Cardiac muscle cell (in vitro differentiated cells and primary cell): ENCODE measurements around the gene RPS6KA4. TPM values are rescaled to one million over a fixed set of nuclear protein-coding genes. Genes with fewer than 3 reads are reported as not detected.

Experiments
- DNase-seq, 2 donors: peaks; one replicate each; pipeline versions ENCODE4 v3.0.0 to v3.0.0-alpha.2; 2010 to 2017; ENCODE audit warnings: low read depth in 1 of 2, low spot score in 1 of 2
- H3K27ac ChIP-seq: fragments of 200-600 bp; sonication (generic); 2 replicates; pipeline ENCODE4 v1.5.1; 2016
- H3K27me3 ChIP-seq: fragments of 200-600 bp; sonication (generic); 2 replicates; pipeline ENCODE4 v1.6.0; 2016; ENCODE audit warnings: control low read depth
- H3K36me3 ChIP-seq: fragments of 200-600 bp; sonication (generic); 2 replicates; pipeline ENCODE4 v1.5.1; 2016; ENCODE audit warnings: control low read depth
- H3K4me1 ChIP-seq: fragments of 200-600 bp; sonication (generic); 2 replicates; pipeline ENCODE4 v1.8.1; 2017; ENCODE audit warnings: low read depth, mild to moderate bottlenecking, mixed run types
- H3K4me3 ChIP-seq: fragments of 200-600 bp; sonication (generic); 2 replicates; pipeline ENCODE4 v1.5.1; 2016; ENCODE audit warnings: mild to moderate bottlenecking
- H3K9me3 ChIP-seq: fragments of 200-600 bp; sonication (generic); 2 replicates; pipeline ENCODE4 v1.5.1; 2017; ENCODE audit warnings: low read depth, mild to moderate bottlenecking, control low read depth
- CTCF ChIP-seq: IDR thresholded peaks from 2 replicates; pipeline ENCODE4 v1.5.1; 2012; ENCODE audit warnings: low read depth, mild to moderate bottlenecking, low read length
- polyA plus RNA-seq: library from polyadenylated mRNA; unstranded; fragments of >200 nt; fragmentation: Nextera tagmentation; extraction: Ambion mirVana; gene quantifications from 2 replicates; pipeline ENCODE4 v1.2.1, GENCODE V29; 2016
- total RNA-seq: library from RNA; depleted of rRNA; stranded (reverse); fragments of >200 nt; gene quantifications from 2 replicates; pipeline ENCODE4 v1.2.3, GENCODE V29; 2016

Gene RPS6KA4
- total and polyA plus RNA-seq, 2 experiments from 2014 or later, result 22.3 to 28.2 TPM

- no peaks in the 10 kb centered on the region for H3K36me3 ChIP-seq
- no peaks in the 10 kb centered on the region for H3K9me3 ChIP-seq
- no peak for DNase-seq
These were observed 36.6 kb downstream of the RPS6KA4 start for GRCh38 chr11:64395545-64396078.

DNA sequence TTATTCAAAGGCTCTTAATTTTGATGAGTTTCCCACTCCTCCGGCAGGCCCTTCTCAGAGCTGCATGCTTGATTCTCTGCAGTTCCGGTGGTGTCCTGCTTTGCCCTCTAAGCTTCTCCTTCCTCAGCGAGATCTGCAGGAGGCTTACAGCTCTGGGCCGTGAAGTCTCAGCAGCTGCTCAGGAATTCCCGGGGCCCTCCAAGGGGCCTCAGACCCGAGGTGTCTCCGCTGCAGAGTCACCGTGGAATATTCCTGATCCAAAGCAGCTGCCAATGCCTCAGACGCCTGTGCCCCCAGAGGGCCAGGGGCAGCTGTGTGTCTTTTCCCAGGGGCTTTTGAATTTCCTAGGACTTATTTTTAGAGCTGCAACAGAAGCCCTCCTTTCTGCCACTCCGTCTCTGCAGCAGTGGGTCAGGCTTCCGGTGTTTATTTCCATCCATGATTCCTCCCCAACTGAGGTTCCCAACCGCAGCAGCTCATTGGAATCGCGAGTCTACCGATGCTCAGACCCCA, 37.2 kb downstream of the RPS6KA4 start:
- Histone ChIP-seq H3K36me3 (no peaks in the 10 kb centered on the region), H3K4me3 (no peak overlapping the region), H3K9me3 (no peaks in the 10 kb centered on the region), H3K27ac (peak overlapping the region; percentile 84), H3K27me3 (no peaks in the 10 kb centered on the region), H3K4me1 (peaks cover 16% of the 10 kb centered on the region)
- TF ChIP-seq CTCF, result no peak
- DNase-seq, result peak; percentile 38 to 39

More at GRCh38 chr11:64395545-64396078, 36.6 kb downstream of the RPS6KA4 start:
- peaks cover 16% of the 10 kb centered on the region for H3K4me1 ChIP-seq
- no peaks in the 10 kb centered on the region for H3K27me3 ChIP-seq
- H3K27ac ChIP-seq, result peak overlapping the region; percentile 84
- no peak for TF ChIP-seq CTCF
- H3K4me3 ChIP-seq, result no peak overlapping the region

GRCh38 chr11:64400102-64400501, 41.1 kb downstream of the RPS6KA4 start:
- H3K4me3 ChIP-seq, result no peak overlapping the region
- H3K27me3 ChIP-seq, result no peaks in the 10 kb centered on the region
- TF ChIP-seq CTCF, result no peak
- no peak overlapping the region for H3K27ac ChIP-seq
- no peaks in the 10 kb centered on the region for H3K9me3 ChIP-seq
- no peak for DNase-seq
- H3K4me1 ChIP-seq, result peaks cover 16% of the 10 kb centered on the region
- H3K36me3 ChIP-seq, result no peaks in the 10 kb centered on the region

DNA sequence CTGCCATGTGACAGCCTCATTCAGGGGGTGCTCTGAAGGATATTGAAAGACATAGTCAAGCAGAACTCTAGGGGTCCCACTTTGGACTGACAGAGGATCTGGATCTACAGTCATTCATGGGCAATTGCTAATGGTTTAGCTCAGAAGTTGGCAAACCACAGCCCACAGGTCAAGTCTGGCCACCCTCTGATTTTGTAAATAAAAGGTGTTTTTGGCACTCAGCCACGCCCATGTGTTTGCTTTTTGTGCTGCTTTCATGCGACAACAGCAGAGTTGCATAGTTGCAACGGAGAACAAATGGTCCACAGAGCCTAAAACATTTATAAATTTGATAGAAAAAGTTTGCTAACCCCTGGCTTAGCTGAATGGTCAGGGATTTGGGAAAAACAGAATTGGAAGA, 41.7 kb downstream of the RPS6KA4 start:
- Histone ChIP-seq H3K27me3 (no peaks in the 10 kb centered on the region), H3K27ac (no peak overlapping the region), H3K36me3 (no peaks in the 10 kb centered on the region), H3K4me3 (no peak overlapping the region), H3K4me1 (peaks cover 12% of the 10 kb centered on the region), H3K9me3 (no peaks in the 10 kb centered on the region)
- no peak for DNase-seq
- no peak for TF ChIP-seq CTCF

DNA sequence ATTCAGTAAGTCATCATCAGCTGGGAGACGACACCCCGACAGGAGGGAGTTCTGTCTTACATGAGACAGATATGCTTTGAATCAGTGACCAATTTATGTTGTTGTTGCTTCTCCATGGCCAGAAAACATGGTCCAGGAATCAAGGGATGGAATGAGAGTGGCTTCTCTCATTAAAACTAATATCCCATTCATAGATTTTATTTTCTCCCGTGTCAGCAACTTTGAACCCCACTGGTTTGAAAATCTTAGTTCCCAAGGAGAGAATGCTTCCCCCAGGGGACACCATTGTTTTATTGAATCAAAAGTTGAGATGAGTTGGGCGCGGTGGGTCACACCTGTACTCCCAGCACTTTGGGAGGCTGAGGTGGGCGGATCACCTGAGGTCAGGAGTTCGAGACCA, 42.8 kb downstream of the RPS6KA4 start:
- Histone ChIP-seq H3K27me3 (no peaks in the 10 kb centered on the region), H3K4me3 (no peak overlapping the region), H3K4me1 (peaks cover 12% of the 10 kb centered on the region), H3K27ac (no peak overlapping the region), H3K9me3 (no peaks in the 10 kb centered on the region), H3K36me3 (no peaks in the 10 kb centered on the region)
- DNase-seq, result no peak
- no peak for TF ChIP-seq CTCF

GRCh38 chr11:64403106-64403505, 44.1 kb downstream of the RPS6KA4 start:
- TF ChIP-seq CTCF, result no peak
- Histone ChIP-seq H3K27ac (no peak overlapping the region), H3K4me1 (peaks cover 17% of the 10 kb centered on the region), H3K27me3 (no peaks in the 10 kb centered on the region), H3K9me3 (no peaks in the 10 kb centered on the region), H3K36me3 (no peaks in the 10 kb centered on the region), H3K4me3 (no peak overlapping the region)
- DNase-seq, result no peak
